ENCODE data around the gene SLC12A6.

Gene SLC12A6

GRCh38 chr15:34182942-34183341, 154.6 kb downstream of the SLC12A6 start:
- no peak for DNase-seq

Data from right forelimb (tissue), 1 donor.